ENCODE results near the gene KLHDC7B.

DNA sequence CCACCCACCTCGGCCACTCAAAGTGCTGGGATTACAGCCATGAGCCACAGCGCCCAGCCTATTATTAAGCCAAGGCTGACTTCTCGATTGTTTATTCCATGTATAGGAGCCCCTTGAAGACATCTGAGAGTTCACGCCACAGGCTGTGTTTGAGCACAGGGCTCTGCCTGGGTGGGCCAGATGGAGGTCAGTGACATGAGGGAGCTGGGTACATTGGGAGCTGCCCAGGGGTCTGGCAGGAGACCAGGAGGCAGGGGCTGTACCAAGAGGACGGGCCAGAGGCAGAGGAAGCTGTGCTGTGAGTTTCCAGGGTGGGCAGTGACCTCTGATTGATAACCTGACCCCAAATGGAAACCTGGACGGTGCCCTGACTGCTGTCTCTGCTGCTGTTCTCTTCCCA lies 43.6 kb upstream of the KLHDC7B start:
- TF ChIP-seq, protein P1, sequence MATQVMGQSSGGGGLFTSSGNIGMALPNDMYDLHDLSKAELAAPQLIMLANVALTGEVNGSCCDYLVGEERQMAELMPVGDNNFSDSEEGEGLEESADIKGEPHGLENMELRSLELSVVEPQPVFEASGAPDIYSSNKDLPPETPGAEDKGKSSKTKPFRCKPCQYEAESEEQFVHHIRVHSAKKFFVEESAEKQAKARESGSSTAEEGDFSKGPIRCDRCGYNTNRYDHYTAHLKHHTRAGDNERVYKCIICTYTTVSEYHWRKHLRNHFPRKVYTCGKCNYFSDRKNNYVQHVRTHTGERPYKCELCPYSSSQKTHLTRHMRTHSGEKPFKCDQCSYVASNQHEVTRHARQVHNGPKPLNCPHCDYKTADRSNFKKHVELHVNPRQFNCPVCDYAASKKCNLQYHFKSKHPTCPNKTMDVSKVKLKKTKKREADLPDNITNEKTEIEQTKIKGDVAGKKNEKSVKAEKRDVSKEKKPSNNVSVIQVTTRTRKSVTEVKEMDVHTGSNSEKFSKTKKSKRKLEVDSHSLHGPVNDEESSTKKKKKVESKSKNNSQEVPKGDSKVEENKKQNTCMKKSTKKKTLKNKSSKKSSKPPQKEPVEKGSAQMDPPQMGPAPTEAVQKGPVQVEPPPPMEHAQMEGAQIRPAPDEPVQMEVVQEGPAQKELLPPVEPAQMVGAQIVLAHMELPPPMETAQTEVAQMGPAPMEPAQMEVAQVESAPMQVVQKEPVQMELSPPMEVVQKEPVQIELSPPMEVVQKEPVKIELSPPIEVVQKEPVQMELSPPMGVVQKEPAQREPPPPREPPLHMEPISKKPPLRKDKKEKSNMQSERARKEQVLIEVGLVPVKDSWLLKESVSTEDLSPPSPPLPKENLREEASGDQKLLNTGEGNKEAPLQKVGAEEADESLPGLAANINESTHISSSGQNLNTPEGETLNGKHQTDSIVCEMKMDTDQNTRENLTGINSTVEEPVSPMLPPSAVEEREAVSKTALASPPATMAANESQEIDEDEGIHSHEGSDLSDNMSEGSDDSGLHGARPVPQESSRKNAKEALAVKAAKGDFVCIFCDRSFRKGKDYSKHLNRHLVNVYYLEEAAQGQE (IDR thresholded peaks at IDR 0.05; ENCODE audit: insufficient replicate concordance, low read depth), result no peak
- no peak for TF ChIP-seq POLR2AphosphoS5 (IDR thresholded peaks at IDR 0.05; ENCODE audit: low read depth)

Data from HL-60 (cell line).